HCT116 (cell line): Measurements from ENCODE around the gene ST6GALNAC4. TPM values are rescaled to one million over a fixed set of nuclear protein-coding genes. Genes with fewer than 3 reads are reported as not detected.

ENCODE experiments used
- ATAC-seq: fragments of 200-7000 bp; cut with Tn5 transposase; 2 replicates; pipeline ENCODE4 v1.9.1; 2020; ENCODE audit warnings: mild to moderate bottlenecking, moderate library complexity
- BruUV-seq: library from RNA; stranded (reverse); fragments of 400-500 nt; replicated peaks from 2 replicates; lab custom pipeline; 2021; lab: Mats Ljungman, UMichigan
- CTCF ChIA-PET: fragments of 300-600 bp; sonication (Branson Sonifier 250); formaldehyde crosslinking; loops from one replicate; lab custom pipeline; 2021; ENCODE audit warnings: antibody characterized with exemption; lab: Charles Lee
- POLR2A ChIA-PET: fragments of 300-600, 350-600 bp; sonication (Branson Sonifier 250); formaldehyde crosslinking; loops from one replicate; lab custom pipeline; 2021; ENCODE audit warnings: antibody characterized with exemption; lab: Charles Lee
- RAD21 ChIA-PET, 2 experiments: fragments of 300-600 bp; sonication (Branson Sonifier 250); formaldehyde crosslinking; loops; one replicate each; lab custom pipeline; 2023; ENCODE audit warnings: low total read pairs in 2 of 2; ENCODE audit not compliant: uncharacterized antibody in 2 of 2, unreplicated experiment in 2 of 2, low non-redundant PET in 1 of 2; lab: Charles Lee
- DNase-seq: peaks from one replicate; pipeline ENCODE4 v3.0.0-alpha.2; 2010; ENCODE audit warnings: low read depth, low spot score
- H2AFZ ChIP-seq: fragments of 200-600 bp; shearing (Covaris generic), sonication (generic); 2 replicates; pipeline ENCODE4 v1.6.1; 2017; ENCODE audit warnings: low read depth, mixed run types, mixed read lengths, antibody characterized with exemption, low read length; ENCODE audit not compliant: poor library complexity, severe bottlenecking
- H3K27ac ChIP-seq: 2 replicates; pipeline ENCODE4 v1.5.1; 2012; ENCODE audit warnings: low read depth, low read length
- H3K27me3 ChIP-seq: fragments of 200-600 bp; sonication (generic); 2 replicates; pipeline ENCODE4 v1.6.1; 2016; ENCODE audit warnings: mixed run types, low read length, mixed read lengths; ENCODE audit not compliant: insufficient read depth
- H3K36me3 ChIP-seq, 2 experiments: fragments of 200-500 bp in 1 of 2; fragments of 200-600 bp in 1 of 2; sonication (Bioruptor generic) in 1 of 2; sonication (generic) in 1 of 2; 2 replicates each; pipeline versions ENCODE4 v1.5.1 to v1.6.1; 2014 to 2016; ENCODE audit warnings: low read length in 2 of 2, inconsistent platforms in 1 of 2, mixed read lengths in 1 of 2, mixed run types in 1 of 2; ENCODE audit not compliant: insufficient read depth in 2 of 2, control insufficient read depth in 1 of 2
- H3K4me1 ChIP-seq, 2 experiments: fragments of 200-600 bp in 1 of 2; sonication (generic) in 1 of 2; 2 replicates each; pipeline versions ENCODE4 v1.5.1 to v1.6.1; 2012 to 2017; ENCODE audit warnings: low read length in 2 of 2, inconsistent platforms in 1 of 2, mild to moderate bottlenecking in 1 of 2, mixed read lengths in 1 of 2, mixed run types in 1 of 2, moderate library complexity in 1 of 2; ENCODE audit not compliant: insufficient read depth in 2 of 2, control insufficient read depth in 1 of 2
- H3K4me2 ChIP-seq: fragments of 200-600 bp; sonication (generic); 2 replicates; pipeline ENCODE4 v1.6.1; 2017; ENCODE audit warnings: mixed run types, low read length, mixed read lengths
- H3K4me3 ChIP-seq, 2 experiments: fragments of 200-600 bp in 1 of 2; sonication (generic) in 1 of 2; replicated peaks in 1 of 2; 2 replicates each; pipeline ENCODE4 v1.5.1; 2011 to 2016; ENCODE audit warnings: low read length in 2 of 2, control low read depth in 1 of 2, low read depth in 1 of 2, mild to moderate bottlenecking in 1 of 2, mixed read lengths in 1 of 2, mixed run types in 1 of 2
- H3K79me2 ChIP-seq: fragments of 200-600 bp; sonication (generic); 2 replicates; pipeline ENCODE4 v1.6.1; 2017; ENCODE audit warnings: mild to moderate bottlenecking, mixed run types, low read length, moderate library complexity, mixed read lengths; ENCODE audit not compliant: insufficient read depth
- H3K9ac ChIP-seq: fragments of 200-600 bp; sonication (generic); 2 replicates; pipeline ENCODE4 v1.6.1; 2016; ENCODE audit warnings: low read length, mixed read lengths
- H3K9me2 ChIP-seq: fragments of 200-600 bp; sonication (generic), shearing (Covaris generic); 2 replicates; pipeline ENCODE4 v1.6.1; 2017; ENCODE audit warnings: mixed run types, mild to moderate bottlenecking, moderate library complexity; ENCODE audit not compliant: insufficient read depth
- H3K9me3 ChIP-seq, 2 experiments: fragments of 200-500 bp in 1 of 2; fragments of 200-600 bp in 1 of 2; sonication (Bioruptor generic) in 1 of 2; sonication (generic) in 1 of 2; 2 replicates each; pipeline ENCODE4 v1.6.1; 2014 to 2017; ENCODE audit warnings: low read length in 2 of 2, mixed read lengths in 2 of 2, inconsistent platforms in 1 of 2, low read depth in 1 of 2, mild to moderate bottlenecking in 1 of 2, mixed run types in 1 of 2, moderate library complexity in 1 of 2; ENCODE audit not compliant: control insufficient read depth in 1 of 2, insufficient read depth in 1 of 2
- H4K20me1 ChIP-seq: fragments of 200-600 bp; sonication (generic), shearing (Covaris generic); 2 replicates; pipeline ENCODE4 v1.6.1; 2017; ENCODE audit warnings: mixed run types, mild to moderate bottlenecking, moderate library complexity; ENCODE audit not compliant: insufficient read depth
- ATF3 ChIP-seq: IDR thresholded peaks from 2 replicates; pipeline ENCODE4 v1.6.1; 2012
- CBX3 ChIP-seq: IDR thresholded peaks from 2 replicates; pipeline ENCODE4 v1.6.1; 2012; ENCODE audit warnings: low read depth
- CTCF ChIP-seq, 3 experiments: fragments of 200-600 bp in 1 of 3; sonication (generic) in 1 of 3; IDR thresholded peaks in 2 of 3; conservative IDR thresholded peaks in 1 of 3; 2 replicates each; pipeline ENCODE4 v1.5.1; 2012 to 2017; ENCODE audit warnings: low read depth in 2 of 3, low read length in 2 of 3, antibody characterized with exemption in 1 of 3, borderline replicate concordance in 1 of 3, control low read depth in 1 of 3, mild to moderate bottlenecking in 1 of 3, mixed read lengths in 1 of 3, mixed run types in 1 of 3, moderate library complexity in 1 of 3; ENCODE audit not compliant: insufficient read depth in 1 of 3
- EGR1 ChIP-seq: IDR thresholded peaks from 2 replicates; pipeline ENCODE4 v1.6.1; 2012; ENCODE audit warnings: low read depth
- ELF1 ChIP-seq: IDR thresholded peaks from 2 replicates; pipeline ENCODE4 v1.6.1; 2012; ENCODE audit warnings: low read depth, borderline replicate concordance
- EZH2 ChIP-seq: fragments of 200-600 bp; sonication (generic); IDR thresholded peaks from 2 replicates; pipeline ENCODE4 v1.6.1; 2017; ENCODE audit warnings: antibody characterized with exemption, mixed run types
- EZH2phosphoT487 ChIP-seq: fragments of 200-600 bp; IDR thresholded peaks from 2 replicates; pipeline ENCODE4 v1.6.1; 2018; ENCODE audit warnings: antibody characterized with exemption, borderline replicate concordance
- FOSL1 ChIP-seq: IDR thresholded peaks from 2 replicates; pipeline ENCODE4 v1.6.1; 2012; ENCODE audit warnings: low read depth
- JUND ChIP-seq: IDR thresholded peaks from 2 replicates; pipeline ENCODE4 v1.6.1; 2012
- MAX ChIP-seq: IDR thresholded peaks from 2 replicates; pipeline ENCODE4 v1.6.1; 2012
- RAD21 ChIP-seq: IDR thresholded peaks from 2 replicates; pipeline ENCODE4 v1.6.1; 2012; ENCODE audit warnings: low read depth, mild to moderate bottlenecking
- SIN3A ChIP-seq: IDR thresholded peaks from 2 replicates; pipeline ENCODE4 v1.6.1; 2012; ENCODE audit warnings: low read depth
- TCF7L2 ChIP-seq: IDR thresholded peaks from 2 replicates; pipeline ENCODE4 v1.7.0; 2011; ENCODE audit warnings: borderline replicate concordance, inconsistent platforms; ENCODE audit not compliant: insufficient read depth, insufficient read length; ENCODE audit errors: extremely low read depth
- YY1 ChIP-seq: IDR thresholded peaks from 2 replicates; pipeline ENCODE4 v1.6.1; 2011; ENCODE audit warnings: low read length, low read depth, moderate library complexity, mild to moderate bottlenecking; ENCODE audit not compliant: insufficient replicate concordance; ENCODE audit errors: extremely low read depth
- ZFX ChIP-seq: fragments of 450-650 bp; IDR thresholded peaks from 2 replicates; pipeline ENCODE4 v1.6.1; 2017
- ZNF274 ChIP-seq: fragments of 200-500 bp; sonication (Bioruptor generic); IDR thresholded peaks from 2 replicates; pipeline ENCODE4 v1.6.1; 2014; ENCODE audit warnings: mild to moderate bottlenecking, low read depth, low read length, inconsistent platforms
- intact Hi-C: fragments of 100-400 bp; cut with micrococcal nuclease; formaldehyde crosslinking; loops from 2 replicates; pipeline ENCODE4 v1.10.0; 2022
- total RNA-seq: library from RNA; stranded (reverse); gene quantifications from one replicate; pipeline ENCODE4 v1.2.1, GENCODE V29; 2021; ENCODE audit not compliant: unreplicated experiment

ST6GALNAC4 gene
- total RNA-seq, 1 experiment from 2014 or later: 49.4 TPM

- intact Hi-C loops: no loop called here
- Histone ChIP-seq H3K4me2 (no peak overlapping the region), H3K79me2 (peaks cover 4% of the 10 kb centered on the region), H3K36me3 (peaks cover 0 to 9% of the 10 kb centered on the region in 2 experiments; a peak in 2 of 4 replicates), H3K27me3 (no peaks in the 10 kb centered on the region), H3K9me3 (no peaks in the 10 kb centered on the region), H3K9ac (no peak overlapping the region), H3K27ac (no peak overlapping the region)
- DNase-seq: no peak
- ChIA-PET POLR2A (no interaction called here), CTCF (no interaction called here)
- ATAC-seq: no peak
- no peak for TF ChIP-seq YY1
- no peak for TF ChIP-seq FOSL1
- TF ChIP-seq EGR1: no peak
- TF ChIP-seq RAD21: no peak
- TF ChIP-seq CBX3: no peak
- TF ChIP-seq EZH2phosphoT487: no peak
- TF ChIP-seq ELF1: no peak
- no peak for TF ChIP-seq CTCF (IDR thresholded peaks at IDR 0.05 in 2 of 3, conservative IDR thresholded peaks at IDR 0.05 in 1 of 3; ENCODE audit: borderline replicate concordance in 1 of 3, insufficient read depth in 1 of 3, low read depth in 2 of 3, low read length in 2 of 3)
- no peak for TF ChIP-seq JUND
- no peak for TF ChIP-seq ATF3
- no peak for TF ChIP-seq MAX
- TF ChIP-seq SIN3A: no peak
- TF ChIP-seq ZNF274: no peak
- TF ChIP-seq TCF7L2: no peak
- no peak for TF ChIP-seq EZH2
- TF ChIP-seq ZFX: no peak
- TF ChIP-seq, all 23 proteins: peak for 0
- Histone ChIP-seq H3K9me2 (no peaks in the 10 kb centered on the region), H4K20me1 (no peaks in the 10 kb centered on the region), H3K4me3 (no peak overlapping the region), H2AFZ (no peak overlapping the region), H3K4me1 (peaks cover 12 to 24% of the 10 kb centered on the region in 2 experiments)
- BruUV-seq: no TSS peak
- RAD21 ChIA-PET: no interaction called here
Observed at GRCh38 chr9:127945338-127945737, 28.5 kb upstream of the ST6GALNAC4 start.
